Testis (tissue), 2 donors: ENCODE data around the gene C1orf210.

Source experiments
- CTCF ChIP-seq, 3 experiments: fragments of 450-650 bp in 2 of 3; fragments of 200-600 bp in 1 of 3; sonication (generic) in 1 of 3; IDR thresholded peaks; one replicate each; pipeline ENCODE4 v1.5.1; 2016 to 2019; ENCODE audit warnings: antibody characterized with exemption in 3 of 3, mild to moderate bottlenecking in 2 of 3, moderate library complexity in 1 of 3
- POLR2A ChIP-seq: fragments of 450-650 bp; IDR thresholded peaks from one replicate; pipeline ENCODE4 v1.6.1; 2017; ENCODE audit warnings: antibody characterized with exemption, mild to moderate bottlenecking, moderate library complexity

DNA sequence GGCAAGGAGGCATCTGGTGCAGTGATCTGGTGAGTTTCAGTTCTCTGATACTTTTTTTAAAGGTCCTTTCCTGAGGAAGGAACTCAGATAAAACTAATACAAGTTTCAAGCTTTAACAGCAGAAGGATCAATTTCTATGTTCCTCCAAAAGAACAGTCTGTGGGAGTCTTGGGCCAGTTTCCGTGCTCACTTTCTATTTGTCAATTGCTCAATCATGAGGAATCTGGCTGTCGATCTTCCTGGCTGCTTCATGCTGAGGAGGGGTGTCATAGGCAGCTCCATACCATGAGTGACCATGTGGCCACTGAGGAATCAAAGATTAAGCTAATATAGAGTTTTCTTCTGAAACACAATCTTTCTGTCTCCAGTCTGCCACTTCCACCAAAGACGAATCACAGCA lies 27.0 kb downstream of the C1orf210 start:
- no peak for TF ChIP-seq CTCF (IDR thresholded peaks at IDR 0.05)
- no peak for TF ChIP-seq POLR2A
